Measurements from ENCODE around the gene SIK3. TPM values are rescaled to one million over a fixed set of nuclear protein-coding genes. Genes with fewer than 3 reads are reported as not detected.

Gene SIK3
- total RNA-seq, 1 experiment from 2014 or later, result 31.4 TPM

- DNase-seq, result no peak
- H3K36me3 Mint-ChIP-seq (ENCODE audit: insufficient read depth in 1 of 3, low read depth in 3 of 3), result no peaks in the 10 kb centered on the region
Measured at GRCh38 chr11:116796548-116796947, 301.7 kb downstream of the SIK3 start.

More at GRCh38 chr11:116796548-116796947, 301.7 kb downstream of the SIK3 start:
- Histone ChIP-seq H3K4ac (ENCODE audit: low read depth, low read length) (no peak overlapping the region), H4K5ac (ENCODE audit: insufficient read length, low read depth, low read length) (no peak overlapping the region), H4K91ac (ENCODE audit: insufficient read length, low read depth, low read length) (no peak overlapping the region), H4K20me1 (ENCODE audit: control insufficient read depth, insufficient read depth, insufficient read length) (no peaks in the 10 kb centered on the region), H3K9me3 (ENCODE audit: control insufficient read depth, low read depth, low read length) (no peaks in the 10 kb centered on the region), H3K14ac (ENCODE audit: insufficient read depth, low read length) (no peak overlapping the region), H3K23ac (ENCODE audit: insufficient read length, low read depth, low read length) (no peak overlapping the region), H2BK20ac (ENCODE audit: low read depth, low read length, poor library complexity, severe bottlenecking) (no peak overlapping the region), H3K18ac (ENCODE audit: insufficient read length, low read depth, low read length) (no peak overlapping the region), H3K4me2 (ENCODE audit: insufficient read depth, insufficient read length, low read length) (no peak overlapping the region), H2AK5ac (ENCODE audit: insufficient read length, low read length) (no peak overlapping the region), H3K56ac (ENCODE audit: insufficient read length, low read depth, low read length) (no peak overlapping the region), H2AFZ (ENCODE audit: low read length) (no peak overlapping the region), H3K79me1 (ENCODE audit: insufficient read depth, low read depth, low read length, poor library complexity, severe bottlenecking) (no peaks in the 10 kb centered on the region), H3K27ac (ENCODE audit: insufficient read length, low read depth, low read length) (no peak overlapping the region), H4K8ac (replicated peaks; ENCODE audit: insufficient read length, low read depth, low read length) (no peak overlapping the region), H2BK15ac (ENCODE audit: low read depth, low read length) (no peak overlapping the region), H3K23me2 (ENCODE audit: insufficient read length, low read depth, low read length, poor library complexity, severe bottlenecking) (no peaks in the 10 kb centered on the region), H3K4me1 (ENCODE audit: insufficient read depth, low read length) (no peaks in the 10 kb centered on the region; the same call in 1 of the 2 replicates), H2BK12ac (ENCODE audit: insufficient read length, low read depth, low read length) (no peak overlapping the region), H2BK5ac (ENCODE audit: insufficient read length, low read length) (no peak overlapping the region), H3K9ac (ENCODE audit: extremely low read depth, insufficient read length, low read length) (no peak overlapping the region), H3K79me2 (ENCODE audit: insufficient read depth, low read length) (no peaks in the 10 kb centered on the region), H3T11ph (ENCODE audit: low read length) (no peak overlapping the region), H2BK120ac (ENCODE audit: low read depth, low read length, poor library complexity, severe bottlenecking) (no peak overlapping the region), H3K27me3 (ENCODE audit: insufficient read depth, low read length) (no peaks in the 10 kb centered on the region)
- Mint-ChIP-seq H3K4me3 (no peak overlapping the region), H3K9me3 (no peaks in the 10 kb centered on the region), H3K27ac (no peak overlapping the region), H3K27me3 (ENCODE audit: low read depth) (no peaks in the 10 kb centered on the region; the same call in 1 of the 2 replicates), H3K4me1 (peaks cover 4 to 14% of the 10 kb centered on the region in 2 experiments; a peak in 3 of 4 replicates)
- WGBS (ENCODE audit: extremely low coverage, insufficient read length, low lambda C conversion rate), result no CpG with 5 or more reads among the region's 1 CpG
- no peak for TF ChIP-seq CTCF (conservative IDR thresholded peaks at IDR 0.05)
